HFF-Myc (cell line): ENCODE data around the gene COPS7B.

Source experiments
- DNase-seq: peaks from one replicate; pipeline ENCODE4 v3.0.0-alpha.2; 2011; ENCODE audit warnings: low read depth; ENCODE audit errors: extremely low read depth
- H3K4me3 ChIP-seq: replicated peaks from 2 replicates; pipeline ENCODE4 v1.5.1; 2011; ENCODE audit warnings: low read depth, mild to moderate bottlenecking, control low read depth, low read length
- TF ChIP-seq, protein P1 (sequence below): IDR thresholded peaks from 2 replicates; pipeline ENCODE4 v1.5.1; 2012; ENCODE audit warnings: mild to moderate bottlenecking, low read depth, low read length, control low read depth; ENCODE audit errors: missing control alignments

The COPS7B gene

DNA sequence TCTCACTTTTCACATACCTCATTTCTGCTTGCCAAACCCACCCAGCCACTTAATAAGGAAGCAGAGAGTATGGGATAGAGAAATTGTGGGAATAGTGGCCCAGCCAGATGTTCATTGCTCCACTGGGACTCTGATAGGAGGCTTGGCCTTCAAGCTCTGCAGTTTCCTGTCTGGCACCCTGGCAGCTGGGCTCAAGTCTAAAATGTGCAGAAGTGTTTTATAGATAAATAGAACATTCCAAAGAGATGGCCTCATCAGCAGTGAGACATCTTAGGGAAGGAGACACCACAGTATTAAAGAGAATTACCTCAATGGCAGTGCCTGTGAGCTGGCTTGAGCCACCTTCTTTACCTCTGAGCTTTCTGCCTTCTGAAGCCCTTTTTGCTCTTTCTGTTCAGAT lies 24.7 kb downstream of the COPS7B start:
- peak; percentile 77 for DNase-seq
- TF ChIP-seq, protein P1, sequence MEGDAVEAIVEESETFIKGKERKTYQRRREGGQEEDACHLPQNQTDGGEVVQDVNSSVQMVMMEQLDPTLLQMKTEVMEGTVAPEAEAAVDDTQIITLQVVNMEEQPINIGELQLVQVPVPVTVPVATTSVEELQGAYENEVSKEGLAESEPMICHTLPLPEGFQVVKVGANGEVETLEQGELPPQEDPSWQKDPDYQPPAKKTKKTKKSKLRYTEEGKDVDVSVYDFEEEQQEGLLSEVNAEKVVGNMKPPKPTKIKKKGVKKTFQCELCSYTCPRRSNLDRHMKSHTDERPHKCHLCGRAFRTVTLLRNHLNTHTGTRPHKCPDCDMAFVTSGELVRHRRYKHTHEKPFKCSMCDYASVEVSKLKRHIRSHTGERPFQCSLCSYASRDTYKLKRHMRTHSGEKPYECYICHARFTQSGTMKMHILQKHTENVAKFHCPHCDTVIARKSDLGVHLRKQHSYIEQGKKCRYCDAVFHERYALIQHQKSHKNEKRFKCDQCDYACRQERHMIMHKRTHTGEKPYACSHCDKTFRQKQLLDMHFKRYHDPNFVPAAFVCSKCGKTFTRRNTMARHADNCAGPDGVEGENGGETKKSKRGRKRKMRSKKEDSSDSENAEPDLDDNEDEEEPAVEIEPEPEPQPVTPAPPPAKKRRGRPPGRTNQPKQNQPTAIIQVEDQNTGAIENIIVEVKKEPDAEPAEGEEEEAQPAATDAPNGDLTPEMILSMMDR: no peak
- H3K4me3 ChIP-seq: no peak overlapping the region

DNA sequence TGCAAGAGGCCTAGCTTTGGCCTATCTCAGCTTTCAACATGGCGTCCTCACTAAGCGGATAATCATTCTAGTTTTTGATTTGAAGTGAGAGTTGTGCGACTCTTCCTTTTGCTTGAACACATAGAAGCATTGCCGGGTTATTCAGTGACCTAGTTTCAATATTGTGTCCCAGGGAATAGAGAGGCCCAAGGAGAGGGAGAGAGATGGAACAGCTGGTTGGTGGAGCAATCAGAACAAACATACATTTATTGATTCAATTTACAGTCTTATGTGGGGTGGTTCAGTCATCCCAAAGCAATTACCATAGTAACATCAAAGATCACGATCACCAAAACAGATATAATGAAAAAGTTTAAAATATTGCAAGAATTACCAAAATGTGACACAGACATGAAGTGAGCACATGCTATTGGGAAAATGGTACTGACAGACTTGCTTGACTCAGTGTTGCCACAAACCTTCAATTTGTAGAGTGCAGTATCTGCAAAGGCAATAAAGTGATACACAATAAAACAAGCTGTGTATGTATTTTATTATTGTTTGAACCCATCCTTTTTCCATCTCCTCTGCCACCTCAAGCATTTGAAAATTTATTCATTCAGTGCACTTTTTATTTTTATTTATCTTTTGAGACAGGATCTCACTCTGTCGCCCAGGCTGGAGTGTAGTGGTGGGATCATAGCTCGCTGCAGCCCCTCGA lies 30.2 kb downstream of the COPS7B start:
- TF ChIP-seq, protein P1: no peak
- H3K4me3 ChIP-seq: no peak overlapping the region
- DNase-seq: no peak

- no peak overlapping the region for H3K4me3 ChIP-seq
- TF ChIP-seq, protein P1: no peak
- DNase-seq: no peak
Measured at GRCh38 chr2:231819447-231820042, 33.3 kb downstream of the COPS7B start.

- TF ChIP-seq, protein P1: no peak
- DNase-seq: peak; percentile 41
- H3K4me3 ChIP-seq: no peak overlapping the region
Measured at GRCh38 chr2:231820786-231821303, 34.6 kb downstream of the COPS7B start.

DNA sequence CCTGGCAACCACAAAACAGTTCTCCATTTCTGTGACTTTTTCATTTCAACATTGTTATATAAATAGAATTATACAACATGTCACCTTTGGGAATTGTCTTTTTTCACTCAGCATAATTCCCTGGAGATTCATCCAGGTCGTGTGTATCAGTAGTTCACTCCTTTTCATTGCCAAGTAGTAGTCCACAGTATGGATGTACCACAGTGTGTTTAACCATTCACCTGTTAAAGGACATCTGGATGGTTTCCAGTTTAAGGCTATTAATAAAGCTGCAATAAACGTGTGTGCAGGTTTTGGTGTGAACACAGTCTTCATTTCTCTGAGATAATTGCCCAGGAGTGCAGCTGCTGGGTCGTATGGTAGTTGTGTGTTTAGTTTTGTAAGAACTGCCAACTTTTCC lies 35.7 kb downstream of the COPS7B start:
- DNase-seq: no peak
- no peak overlapping the region for H3K4me3 ChIP-seq
- TF ChIP-seq, protein P1: no peak

DNA sequence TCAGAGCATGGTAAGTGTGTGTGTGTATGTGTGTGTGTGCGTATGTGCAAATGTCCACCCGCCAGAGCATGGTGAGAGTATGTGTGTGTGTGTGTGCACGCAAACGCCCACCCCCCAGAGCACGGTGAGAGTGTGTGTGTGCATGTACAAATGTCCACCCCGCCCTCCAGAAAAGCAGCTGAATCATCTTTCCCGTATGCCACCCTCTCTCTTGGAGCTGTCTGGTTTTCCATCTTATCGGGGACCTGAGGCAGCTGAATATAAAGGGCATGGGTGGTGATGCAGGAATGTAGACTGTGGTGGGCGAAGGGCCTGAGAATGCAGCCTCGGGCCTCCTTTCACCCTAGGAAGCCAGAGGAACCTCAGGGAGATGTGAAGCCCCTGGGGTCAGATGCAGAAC lies 66.9 kb downstream of the COPS7B start:
- TF ChIP-seq, protein P1: no peak
- DNase-seq: no peak
- no peak overlapping the region for H3K4me3 ChIP-seq

- TF ChIP-seq, protein P1: no peak
- H3K4me3 ChIP-seq: no peak overlapping the region
- no peak for DNase-seq
Measured at GRCh38 chr2:231854616-231855125, 68.4 kb downstream of the COPS7B start.
